GM18499 (cell line): Measurements from ENCODE around the gene MEI1.
A peak's percentile ranks its signal among the peaks of the same experiment; 100 is the strongest.
"Not testable (repeated sequence)": the region's sequence is repeated elsewhere in the genome, so short reads cannot be mapped to it uniquely, and the experiment has no call there.

Experiments used
- ATAC-seq: cut with Tn5 transposase; IDR thresholded peaks from one replicate; pipeline ENCODE4 v1.9.1; 2021; ENCODE audit warnings: moderate number of reproducible peaks; ENCODE audit not compliant: insufficient read depth, unreplicated experiment

The MEI1 gene

GRCh38 chr22:41732096-41732772, 32.9 kb downstream of the MEI1 start:
- no peak for ATAC-seq

DNA sequence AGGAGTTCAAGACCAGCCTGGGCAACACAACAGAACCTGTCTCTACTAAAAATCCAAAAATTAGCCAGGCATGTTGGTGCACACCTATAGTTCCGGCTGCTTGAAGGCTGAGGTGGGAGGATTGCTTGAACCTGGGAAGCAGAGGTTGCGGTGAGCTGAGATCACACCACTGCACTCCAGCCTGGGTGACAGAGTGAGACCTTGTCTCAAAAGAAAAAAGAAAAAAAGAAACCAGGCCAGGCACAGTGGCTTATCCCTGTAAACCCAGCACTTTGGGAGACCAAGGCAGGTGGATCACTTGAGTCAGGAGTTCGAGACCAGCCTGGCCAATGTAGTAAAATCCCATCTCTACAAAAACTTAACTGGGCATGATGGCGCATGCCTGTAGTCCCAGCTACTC, 33.9 kb downstream of the MEI1 start:
- ATAC-seq = not testable (repeated sequence)

- ATAC-seq = no peak
These were observed 40.3 kb downstream of the MEI1 start for GRCh38 chr22:41739576-41739975.

DNA sequence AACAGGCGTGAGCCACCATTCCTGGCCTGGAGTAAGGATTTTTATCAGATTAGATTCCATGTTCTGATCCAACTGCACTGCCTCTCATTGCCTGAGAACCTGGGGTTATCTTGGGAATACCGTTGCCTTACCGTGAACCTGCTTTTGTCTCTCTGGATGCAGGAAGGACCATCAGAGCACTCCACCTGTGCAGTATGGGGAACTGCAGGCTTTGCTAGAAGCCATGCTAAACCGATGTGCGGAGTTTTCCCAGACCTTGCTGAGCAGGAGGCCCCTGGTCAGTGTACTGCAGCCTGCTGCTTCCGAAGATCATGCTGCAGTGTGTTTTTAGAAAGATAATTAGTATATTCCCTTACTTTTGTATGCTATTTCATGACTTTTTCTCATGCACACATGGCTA, 43.6 kb downstream of the MEI1 start:
- ATAC-seq = no peak

- no peak for ATAC-seq
These were observed 46.7 kb downstream of the MEI1 start for GRCh38 chr22:41745968-41746367.

DNA sequence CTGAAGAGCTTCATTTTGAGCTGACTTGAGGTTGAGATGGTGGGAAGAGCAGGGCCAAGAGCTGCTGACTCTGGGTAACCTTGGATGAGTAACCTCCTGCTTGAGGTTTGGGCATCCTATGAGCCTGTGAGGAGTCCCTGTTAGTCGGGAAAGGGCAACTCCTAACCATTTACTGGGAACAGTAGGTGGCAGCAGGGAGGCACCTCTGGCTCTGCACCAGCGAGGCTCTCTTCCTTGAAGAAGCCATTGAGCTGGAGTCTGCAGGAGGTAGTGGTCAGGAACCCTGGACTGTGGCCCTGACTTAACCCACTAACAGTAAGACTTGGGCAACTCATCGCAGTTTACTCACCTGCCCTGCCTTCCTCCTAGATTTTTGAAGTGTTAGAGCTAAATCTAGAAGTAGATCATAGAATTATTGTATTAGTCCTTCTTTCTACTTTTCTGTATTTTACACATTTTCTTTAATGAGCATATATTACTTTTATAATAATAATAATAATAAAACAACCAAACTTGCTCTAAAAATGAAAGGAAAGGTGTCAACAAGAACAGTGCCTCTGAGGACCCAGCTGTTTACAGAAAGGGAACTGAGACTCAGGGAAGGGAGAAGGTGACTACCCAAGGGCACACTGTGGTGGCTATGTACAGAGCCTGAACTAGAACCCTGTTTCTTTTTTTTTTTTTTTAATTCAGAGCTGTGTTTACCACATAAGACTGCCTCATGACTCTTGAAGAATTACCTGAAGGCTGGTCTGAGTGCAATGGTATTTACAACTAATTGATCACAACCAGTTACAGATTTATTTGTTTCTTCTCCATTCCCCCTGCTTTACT, 47.5 kb downstream of the MEI1 start:
- peak; percentile 54 for ATAC-seq

GRCh38 chr22:41752011-41752970, 53.0 kb downstream of the MEI1 start:
- ATAC-seq = no peak

- ATAC-seq = no peak
These were observed 54.7 kb downstream of the MEI1 start for GRCh38 chr22:41753984-41754383.

DNA sequence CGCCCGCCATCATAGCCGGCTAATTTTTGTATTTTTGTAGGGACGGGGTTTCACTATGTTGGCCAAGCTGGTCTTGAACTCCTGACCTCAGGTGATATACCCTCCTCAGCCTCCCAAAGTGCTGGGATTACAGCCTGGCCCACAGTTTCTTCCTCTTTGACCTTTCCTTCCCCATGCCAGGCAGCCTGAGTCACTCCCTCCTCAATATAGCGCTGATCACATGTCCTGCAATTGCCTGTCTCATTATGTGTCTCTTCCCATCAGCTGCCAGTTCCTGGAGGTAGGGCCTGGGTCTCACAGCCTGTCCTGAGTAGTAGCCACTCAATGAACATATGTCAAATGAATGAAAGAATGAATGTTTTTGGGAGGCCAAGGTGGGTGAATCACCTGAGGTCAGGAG, 58.2 kb downstream of the MEI1 start:
- no peak for ATAC-seq

DNA sequence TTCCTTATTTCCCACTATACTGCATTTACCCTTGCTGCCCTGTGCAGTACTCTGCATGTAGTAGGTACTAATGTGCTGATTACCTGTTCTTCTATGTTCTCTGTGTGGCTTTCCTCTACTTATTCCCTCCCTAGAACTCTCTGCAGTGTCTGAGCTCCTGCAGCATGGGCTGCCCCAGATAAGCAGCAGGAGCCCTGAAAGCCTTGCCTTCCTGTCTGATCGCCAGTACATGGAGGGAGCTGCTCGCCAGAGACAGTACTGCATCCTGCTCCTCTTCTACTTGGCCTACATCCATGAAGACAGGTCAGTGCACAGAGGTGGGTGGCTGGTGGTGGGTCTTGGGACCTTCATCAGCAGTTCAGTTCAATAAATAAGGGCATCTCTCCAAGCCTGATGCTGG, 58.9 kb downstream of the MEI1 start:
- ATAC-seq = no peak

DNA sequence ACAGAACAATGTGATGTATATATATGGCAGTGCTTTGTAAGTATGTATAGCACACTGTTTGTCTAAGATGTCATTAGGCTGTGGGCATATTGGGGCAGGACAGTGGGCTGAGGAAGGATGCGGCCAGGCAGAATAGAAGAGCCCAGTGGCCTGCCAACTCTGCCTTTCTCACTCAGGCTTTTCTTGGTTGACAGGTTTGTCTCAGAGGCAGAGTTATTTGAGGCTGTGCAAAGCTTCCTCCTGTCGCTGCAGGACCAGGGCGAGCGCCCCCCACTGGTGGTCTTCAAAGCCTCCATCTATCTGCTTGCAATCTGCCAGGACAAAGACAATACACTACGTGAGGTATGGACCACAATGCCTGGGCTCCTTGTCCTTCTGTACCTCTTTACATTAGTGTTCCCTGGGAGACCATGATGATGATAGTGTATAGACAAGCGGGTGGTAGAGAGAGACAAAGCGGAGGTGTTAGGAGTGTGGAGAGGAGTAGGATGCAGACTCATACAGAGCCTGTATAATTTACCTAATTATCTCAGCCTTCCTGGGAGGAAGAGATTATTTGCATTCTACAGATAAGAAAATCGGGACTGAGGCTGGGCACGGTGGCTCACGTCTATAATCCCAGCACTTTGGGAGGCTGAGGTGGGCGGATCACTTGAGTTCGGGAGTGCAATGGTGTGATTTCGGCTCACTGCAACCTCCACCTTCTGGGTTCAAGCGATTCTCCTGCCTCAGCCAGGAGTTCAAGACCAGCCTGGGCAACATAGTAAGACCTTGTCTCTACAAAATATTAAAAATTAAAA, 63.9 kb downstream of the MEI1 start:
- no peak for ATAC-seq

DNA sequence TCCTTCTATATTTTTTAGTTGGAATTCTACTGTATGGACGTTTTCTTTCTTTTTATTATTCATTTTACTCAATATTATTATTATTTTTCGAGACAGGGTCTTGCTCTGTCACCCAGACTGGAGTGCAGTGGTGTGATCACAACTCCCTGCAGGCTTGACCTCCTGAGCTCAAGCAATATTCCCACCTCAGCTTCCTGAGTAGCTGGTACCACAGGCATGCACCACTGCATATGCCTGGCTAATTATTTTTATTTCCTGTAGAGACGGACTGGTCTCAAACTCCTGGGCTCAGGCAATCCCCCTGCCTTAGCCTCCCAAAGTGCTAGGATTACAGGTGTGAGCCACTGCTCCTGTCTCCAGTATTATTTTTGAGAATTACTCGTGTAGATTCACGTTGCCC, 67.2 kb downstream of the MEI1 start:
- ATAC-seq = no peak

DNA sequence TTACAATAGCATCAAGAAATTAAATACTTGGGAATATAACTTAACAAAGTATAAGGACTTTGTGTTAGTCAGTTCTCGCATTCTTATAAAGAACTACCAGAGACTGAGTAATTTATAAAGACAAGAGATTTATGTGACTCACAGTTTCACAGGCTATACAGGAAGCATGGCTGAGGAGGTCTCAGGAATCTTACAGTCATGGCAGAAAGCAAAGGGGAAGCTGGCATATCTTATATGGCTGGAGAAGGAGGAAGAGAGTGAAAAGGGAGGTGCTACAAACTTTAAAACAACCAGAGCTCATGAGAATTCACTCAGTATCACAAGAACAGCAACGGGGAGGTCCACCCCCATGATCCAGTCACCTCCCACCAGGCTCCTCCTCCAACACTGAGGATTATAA, 69.1 kb downstream of the MEI1 start:
- no peak for ATAC-seq

- no peak for ATAC-seq
These were observed 71.6 kb downstream of the MEI1 start for GRCh38 chr22:41770715-41771468.

GRCh38 chr22:41772198-41772597, 72.9 kb downstream of the MEI1 start:
- ATAC-seq = no peak

GRCh38 chr22:41772645-41773044, 73.3 kb downstream of the MEI1 start:
- no peak for ATAC-seq

DNA sequence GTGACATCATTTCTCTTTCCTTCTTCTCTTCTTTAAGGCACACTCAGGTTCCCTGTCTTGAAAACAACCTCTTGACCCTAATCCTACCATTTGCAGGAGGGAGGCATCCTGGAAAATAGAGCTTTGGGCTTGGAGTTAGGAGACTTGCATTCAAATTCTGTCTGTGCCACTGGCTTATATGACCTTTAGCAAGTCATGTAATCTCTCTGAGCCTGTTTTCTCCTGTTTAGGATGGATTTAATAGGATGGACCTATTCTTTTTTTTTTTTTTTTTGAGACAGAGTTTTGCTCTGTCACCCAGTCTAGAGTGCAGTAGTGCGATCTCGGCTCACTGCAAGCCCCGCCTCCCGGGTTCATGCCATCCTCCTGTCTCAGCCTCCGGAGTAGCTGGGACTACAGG, 76.0 kb downstream of the MEI1 start:
- no peak for ATAC-seq

GRCh38 chr22:41775976-41776375, 76.7 kb downstream of the MEI1 start:
- ATAC-seq = no peak

DNA sequence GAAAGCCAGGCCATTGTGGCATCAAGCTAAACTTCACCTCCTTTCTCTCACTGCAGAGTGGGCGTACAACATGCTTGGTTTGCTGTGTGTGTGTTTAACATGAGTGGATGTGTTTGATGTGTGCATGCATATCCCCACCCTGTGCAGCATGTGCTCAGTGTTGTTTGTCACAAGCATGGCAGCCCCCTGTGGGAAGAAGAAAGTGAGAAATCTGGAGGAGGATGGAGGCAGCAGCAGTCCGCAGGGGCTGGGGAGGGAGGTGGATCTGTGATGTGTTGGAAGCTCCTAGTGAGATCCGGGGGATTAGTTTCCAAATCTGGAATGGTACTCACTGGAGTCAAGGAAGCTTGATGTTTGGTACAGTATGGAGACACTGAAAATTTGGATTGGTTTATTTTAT, 77.1 kb downstream of the MEI1 start:
- no peak for ATAC-seq
